ENCODE results near the gene PALLD. TPM values are rescaled to one million over a fixed set of nuclear protein-coding genes. Genes with fewer than 3 reads are reported as not detected.

PALLD gene
- total and polyA plus RNA-seq, 2 donors (not counting 3 experiments of a cell fraction or from before 2014, with no cell fraction given): 13.4 to 48.2 TPM

- Histone ChIP-seq H4K20me1 (replicated peaks; ENCODE audit: control insufficient read depth, extremely low read depth, insufficient read depth, low read length) (no peaks in the 10 kb centered on the region), H2AFZ (ENCODE audit: low read depth, low read length) (no peak overlapping the region), H3K4me1 (ENCODE audit: control insufficient read depth, extremely low read depth, insufficient read depth, low read length) (peaks cover 34% of the 10 kb centered on the region), H3K27ac (ENCODE audit: insufficient read depth, low read depth, low read length) (no peak overlapping the region), H3K27me3 (ENCODE audit: control insufficient read depth in 2 of 2, insufficient read depth in 2 of 2, low read length in 2 of 2) (no peaks in the 10 kb centered on the region), H3K4me2 (ENCODE audit: insufficient read depth, low read length) (no peak overlapping the region), H3K9me3 (replicated peaks; ENCODE audit: control insufficient read depth, insufficient read depth, low read length) (no peaks in the 10 kb centered on the region), H3K36me3 (ENCODE audit: control insufficient read depth in 2 of 2, extremely low read depth in 1 of 2, insufficient read depth in 2 of 2, low read length in 2 of 2) (no peaks in the 10 kb centered on the region), H3K4me3 (replicated peaks in 1 of 3; ENCODE audit: insufficient read depth in 1 of 3, low read depth in 1 of 3, low read length in 3 of 3) (no peak overlapping the region), H3K9me1 (replicated peaks; ENCODE audit: control insufficient read depth, extremely low read depth, insufficient read depth, low read length) (no peaks in the 10 kb centered on the region), H3K79me2 (ENCODE audit: control insufficient read depth, insufficient read depth, low read length) (no peaks in the 10 kb centered on the region), H3K9ac (replicated peaks; ENCODE audit: extremely low read depth, insufficient read depth, low read length) (no peak overlapping the region)
- no peak for TF ChIP-seq MYC (IDR thresholded peaks at IDR 0.05; ENCODE audit: low read depth, low read length)
- TF ChIP-seq JUN (IDR thresholded peaks at IDR 0.05; ENCODE audit: borderline replicate concordance, insufficient read depth, insufficient read length, low read depth): no peak
- TF ChIP-seq FOS (IDR thresholded peaks at IDR 0.05; ENCODE audit: borderline replicate concordance, insufficient read depth, low read length): no peak
- no peak for TF ChIP-seq EZH2 (IDR thresholded peaks at IDR 0.05; ENCODE audit: borderline replicate concordance, low read depth, low read length, severe bottlenecking)
- no peak for TF ChIP-seq GATA2 (IDR thresholded peaks at IDR 0.05; ENCODE audit: insufficient read depth, insufficient read length, low read depth, low read length)
- no peak for TF ChIP-seq CTCF (IDR thresholded peaks at IDR 0.05; ENCODE audit: extremely low read depth in 1 of 2, insufficient read depth in 1 of 2, low read depth in 1 of 2, low read length in 2 of 2)
- no peak for TF ChIP-seq MAX (IDR thresholded peaks at IDR 0.05; ENCODE audit: insufficient read depth, insufficient read length)
- TF ChIP-seq POLR2AphosphoS5 (IDR thresholded peaks at IDR 0.05; ENCODE audit: insufficient read depth, low read depth, low read length): no peak
- no peak for TF ChIP-seq POLR2A (IDR thresholded peaks at IDR 0.05; ENCODE audit: low read depth, low read length)
- ChIA-PET CTCF (interaction anchor here (0.7 to 1.8 kb wide), 10 partner anchors 14 to 289 kb away, joined by 3 to 11 read pairs (median 4); no protein-coding TSS in a partner anchor), POLR2A (no interaction called here)
- no peak for DNase-seq (ENCODE audit: low read depth, low spot score)
- intact Hi-C loops (cut with micrococcal nuclease): loop anchor here (1.0 to 2.0 kb wide), 3 partner anchors 10 to 75 kb away; no protein-coding TSS in a partner anchor
- dilution Hi-C loops (cut with MboI; ENCODE audit: extremely low pct_ligation_motif_present, low sequenced_read_pairs): no loop called here
- no peak for FAIRE-seq
- BruUV-seq (replicated peaks): no TSS peak
Observed at GRCh38 chr4:168633496-168633895, 136.6 kb downstream of the PALLD start.

All from endothelial cell of umbilical vein (primary cell).